Activated naive CD8-positive, alpha-beta T cell (primary cell): Measurements from ENCODE around the gene OTOS.

ENCODE experiments used
- H3K27ac Mint-ChIP-seq: one replicate; pipeline ENCODE4 v1.8.0; 2021; ENCODE audit warnings: mixed read lengths
- H3K27me3 Mint-ChIP-seq: one replicate; pipeline ENCODE4 v1.8.0; 2021; ENCODE audit warnings: mixed read lengths
- H3K36me3 Mint-ChIP-seq: one replicate; pipeline ENCODE4 v1.8.0; 2021; ENCODE audit warnings: mixed read lengths
- H3K4me1 Mint-ChIP-seq: one replicate; pipeline ENCODE4 v1.8.0; 2021; ENCODE audit warnings: low read depth, mixed read lengths
- H3K4me3 Mint-ChIP-seq: one replicate; pipeline ENCODE4 v1.8.0; 2021; ENCODE audit warnings: mild to moderate bottlenecking, mixed read lengths
- H3K9me3 Mint-ChIP-seq: one replicate; pipeline ENCODE4 v1.8.0; 2021; ENCODE audit warnings: low read depth, mixed read lengths

OTOS gene

GRCh38 chr2:240172071-240172895 lies 31.8 kb upstream of the OTOS start:
- Mint-ChIP-seq H3K27ac (no peak overlapping the region), H3K36me3 (no peaks in the 10 kb centered on the region), H3K4me3 (no peak overlapping the region), H3K4me1 (no peaks in the 10 kb centered on the region), H3K9me3 (no peaks in the 10 kb centered on the region), H3K27me3 (peaks cover 6% of the 10 kb centered on the region)

- no peaks in the 10 kb centered on the region for H3K36me3 Mint-ChIP-seq
- H3K9me3 Mint-ChIP-seq = no peaks in the 10 kb centered on the region
- no peak overlapping the region for H3K4me3 Mint-ChIP-seq
- H3K27me3 Mint-ChIP-seq = peaks cover 2% of the 10 kb centered on the region
- H3K27ac Mint-ChIP-seq = no peak overlapping the region
- H3K4me1 Mint-ChIP-seq = no peaks in the 10 kb centered on the region
These were observed 30.4 kb upstream of the OTOS start for GRCh38 chr2:240170883-240171282.

- Mint-ChIP-seq H3K27me3 (peaks cover 2% of the 10 kb centered on the region), H3K36me3 (no peaks in the 10 kb centered on the region), H3K9me3 (no peaks in the 10 kb centered on the region), H3K27ac (no peak overlapping the region), H3K4me3 (no peak overlapping the region), H3K4me1 (no peaks in the 10 kb centered on the region)
These were observed 29.9 kb upstream of the OTOS start for GRCh38 chr2:240170354-240170735.

- no peak overlapping the region for H3K4me3 Mint-ChIP-seq
- H3K27me3 Mint-ChIP-seq = peaks cover 2% of the 10 kb centered on the region
- no peak overlapping the region for H3K27ac Mint-ChIP-seq
- H3K4me1 Mint-ChIP-seq = no peaks in the 10 kb centered on the region
- H3K9me3 Mint-ChIP-seq = no peaks in the 10 kb centered on the region
- H3K36me3 Mint-ChIP-seq = no peaks in the 10 kb centered on the region
These were observed 29.3 kb upstream of the OTOS start for GRCh38 chr2:240169486-240170353.

GRCh38 chr2:240168546-240169361 lies 28.3 kb upstream of the OTOS start:
- Mint-ChIP-seq H3K27ac (no peak overlapping the region), H3K36me3 (no peaks in the 10 kb centered on the region), H3K4me3 (no peak overlapping the region), H3K9me3 (no peaks in the 10 kb centered on the region), H3K4me1 (no peaks in the 10 kb centered on the region), H3K27me3 (peaks cover 2% of the 10 kb centered on the region)

GRCh38 chr2:240168041-240168440 lies 27.6 kb upstream of the OTOS start:
- Mint-ChIP-seq H3K36me3 (no peaks in the 10 kb centered on the region), H3K4me3 (no peak overlapping the region), H3K27ac (no peak overlapping the region), H3K4me1 (no peaks in the 10 kb centered on the region), H3K9me3 (no peaks in the 10 kb centered on the region), H3K27me3 (peaks cover 2% of the 10 kb centered on the region)

GRCh38 chr2:240167588-240167880 lies 27.1 kb upstream of the OTOS start:
- H3K9me3 Mint-ChIP-seq = no peaks in the 10 kb centered on the region
- H3K36me3 Mint-ChIP-seq = no peaks in the 10 kb centered on the region
- no peak overlapping the region for H3K27ac Mint-ChIP-seq
- no peaks in the 10 kb centered on the region for H3K4me1 Mint-ChIP-seq
- peaks cover 2% of the 10 kb centered on the region for H3K27me3 Mint-ChIP-seq
- no peak overlapping the region for H3K4me3 Mint-ChIP-seq

- Mint-ChIP-seq H3K27me3 (peaks cover 2% of the 10 kb centered on the region), H3K36me3 (no peaks in the 10 kb centered on the region), H3K4me3 (no peak overlapping the region), H3K27ac (no peak overlapping the region), H3K9me3 (no peaks in the 10 kb centered on the region), H3K4me1 (no peaks in the 10 kb centered on the region)
These were observed 26.5 kb upstream of the OTOS start for GRCh38 chr2:240166761-240167587.

- Mint-ChIP-seq H3K9me3 (no peaks in the 10 kb centered on the region), H3K4me1 (no peaks in the 10 kb centered on the region), H3K36me3 (no peaks in the 10 kb centered on the region), H3K4me3 (no peak overlapping the region), H3K27me3 (peaks cover 1% of the 10 kb centered on the region), H3K27ac (no peak overlapping the region)
These were observed 25.7 kb upstream of the OTOS start for GRCh38 chr2:240166191-240166590.

GRCh38 chr2:240165661-240166060 lies 25.2 kb upstream of the OTOS start:
- no peaks in the 10 kb centered on the region for H3K4me1 Mint-ChIP-seq
- H3K9me3 Mint-ChIP-seq = no peaks in the 10 kb centered on the region
- no peak overlapping the region for H3K4me3 Mint-ChIP-seq
- H3K36me3 Mint-ChIP-seq = no peaks in the 10 kb centered on the region
- H3K27me3 Mint-ChIP-seq = no peaks in the 10 kb centered on the region
- no peak overlapping the region for H3K27ac Mint-ChIP-seq

GRCh38 chr2:240165034-240165433 lies 24.6 kb upstream of the OTOS start:
- H3K4me3 Mint-ChIP-seq = no peak overlapping the region
- H3K27ac Mint-ChIP-seq = no peak overlapping the region
- no peaks in the 10 kb centered on the region for H3K4me1 Mint-ChIP-seq
- H3K27me3 Mint-ChIP-seq = no peaks in the 10 kb centered on the region
- no peaks in the 10 kb centered on the region for H3K36me3 Mint-ChIP-seq
- no peaks in the 10 kb centered on the region for H3K9me3 Mint-ChIP-seq

- Mint-ChIP-seq H3K4me1 (no peaks in the 10 kb centered on the region), H3K36me3 (no peaks in the 10 kb centered on the region), H3K27ac (no peak overlapping the region), H3K27me3 (no peaks in the 10 kb centered on the region), H3K4me3 (no peak overlapping the region), H3K9me3 (no peaks in the 10 kb centered on the region)
These were observed 24.1 kb upstream of the OTOS start for GRCh38 chr2:240164586-240164985.

GRCh38 chr2:240163844-240164574 lies 23.6 kb upstream of the OTOS start:
- no peaks in the 10 kb centered on the region for H3K9me3 Mint-ChIP-seq
- no peak overlapping the region for H3K4me3 Mint-ChIP-seq
- no peaks in the 10 kb centered on the region for H3K4me1 Mint-ChIP-seq
- H3K36me3 Mint-ChIP-seq = no peaks in the 10 kb centered on the region
- no peaks in the 10 kb centered on the region for H3K27me3 Mint-ChIP-seq
- no peak overlapping the region for H3K27ac Mint-ChIP-seq
